ENCODE measurements around the gene CENPVL1.

DNA sequence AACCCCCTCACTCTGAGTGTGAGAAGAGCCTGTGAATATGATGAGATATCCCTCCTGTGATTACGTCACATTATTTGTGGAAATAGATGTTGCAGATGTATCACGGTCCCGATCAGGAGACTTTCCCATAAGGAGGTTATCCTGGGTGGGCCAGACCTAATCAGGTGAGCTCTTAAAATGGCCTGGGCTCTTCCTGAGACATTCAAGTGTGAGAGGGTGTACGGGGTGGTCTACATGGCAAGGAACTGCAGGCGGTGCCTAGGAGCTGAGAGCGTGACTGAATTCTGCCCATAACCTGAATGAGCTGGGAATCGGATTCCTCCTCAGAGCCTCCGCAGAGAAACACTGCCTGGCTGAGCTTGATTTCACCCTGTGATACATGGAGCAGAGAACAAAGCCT lies 12.9 kb upstream of the CENPVL1 start:
- TF ChIP-seq, protein P1, sequence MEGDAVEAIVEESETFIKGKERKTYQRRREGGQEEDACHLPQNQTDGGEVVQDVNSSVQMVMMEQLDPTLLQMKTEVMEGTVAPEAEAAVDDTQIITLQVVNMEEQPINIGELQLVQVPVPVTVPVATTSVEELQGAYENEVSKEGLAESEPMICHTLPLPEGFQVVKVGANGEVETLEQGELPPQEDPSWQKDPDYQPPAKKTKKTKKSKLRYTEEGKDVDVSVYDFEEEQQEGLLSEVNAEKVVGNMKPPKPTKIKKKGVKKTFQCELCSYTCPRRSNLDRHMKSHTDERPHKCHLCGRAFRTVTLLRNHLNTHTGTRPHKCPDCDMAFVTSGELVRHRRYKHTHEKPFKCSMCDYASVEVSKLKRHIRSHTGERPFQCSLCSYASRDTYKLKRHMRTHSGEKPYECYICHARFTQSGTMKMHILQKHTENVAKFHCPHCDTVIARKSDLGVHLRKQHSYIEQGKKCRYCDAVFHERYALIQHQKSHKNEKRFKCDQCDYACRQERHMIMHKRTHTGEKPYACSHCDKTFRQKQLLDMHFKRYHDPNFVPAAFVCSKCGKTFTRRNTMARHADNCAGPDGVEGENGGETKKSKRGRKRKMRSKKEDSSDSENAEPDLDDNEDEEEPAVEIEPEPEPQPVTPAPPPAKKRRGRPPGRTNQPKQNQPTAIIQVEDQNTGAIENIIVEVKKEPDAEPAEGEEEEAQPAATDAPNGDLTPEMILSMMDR (IDR thresholded peaks at IDR 0.05) = no peak
- TF ChIP-seq POLR2A (IDR thresholded peaks at IDR 0.05) = no peak
- no peak for TF ChIP-seq POLR2AphosphoS5 (IDR thresholded peaks at IDR 0.05)
